ENCODE results near the gene RRAGD.
A peak's percentile ranks its signal among the peaks of the same experiment; 100 is the strongest.

Gene RRAGD, protein sequence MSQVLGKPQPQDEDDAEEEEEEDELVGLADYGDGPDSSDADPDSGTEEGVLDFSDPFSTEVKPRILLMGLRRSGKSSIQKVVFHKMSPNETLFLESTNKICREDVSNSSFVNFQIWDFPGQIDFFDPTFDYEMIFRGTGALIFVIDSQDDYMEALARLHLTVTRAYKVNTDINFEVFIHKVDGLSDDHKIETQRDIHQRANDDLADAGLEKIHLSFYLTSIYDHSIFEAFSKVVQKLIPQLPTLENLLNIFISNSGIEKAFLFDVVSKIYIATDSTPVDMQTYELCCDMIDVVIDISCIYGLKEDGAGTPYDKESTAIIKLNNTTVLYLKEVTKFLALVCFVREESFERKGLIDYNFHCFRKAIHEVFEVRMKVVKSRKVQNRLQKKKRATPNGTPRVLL

DNA sequence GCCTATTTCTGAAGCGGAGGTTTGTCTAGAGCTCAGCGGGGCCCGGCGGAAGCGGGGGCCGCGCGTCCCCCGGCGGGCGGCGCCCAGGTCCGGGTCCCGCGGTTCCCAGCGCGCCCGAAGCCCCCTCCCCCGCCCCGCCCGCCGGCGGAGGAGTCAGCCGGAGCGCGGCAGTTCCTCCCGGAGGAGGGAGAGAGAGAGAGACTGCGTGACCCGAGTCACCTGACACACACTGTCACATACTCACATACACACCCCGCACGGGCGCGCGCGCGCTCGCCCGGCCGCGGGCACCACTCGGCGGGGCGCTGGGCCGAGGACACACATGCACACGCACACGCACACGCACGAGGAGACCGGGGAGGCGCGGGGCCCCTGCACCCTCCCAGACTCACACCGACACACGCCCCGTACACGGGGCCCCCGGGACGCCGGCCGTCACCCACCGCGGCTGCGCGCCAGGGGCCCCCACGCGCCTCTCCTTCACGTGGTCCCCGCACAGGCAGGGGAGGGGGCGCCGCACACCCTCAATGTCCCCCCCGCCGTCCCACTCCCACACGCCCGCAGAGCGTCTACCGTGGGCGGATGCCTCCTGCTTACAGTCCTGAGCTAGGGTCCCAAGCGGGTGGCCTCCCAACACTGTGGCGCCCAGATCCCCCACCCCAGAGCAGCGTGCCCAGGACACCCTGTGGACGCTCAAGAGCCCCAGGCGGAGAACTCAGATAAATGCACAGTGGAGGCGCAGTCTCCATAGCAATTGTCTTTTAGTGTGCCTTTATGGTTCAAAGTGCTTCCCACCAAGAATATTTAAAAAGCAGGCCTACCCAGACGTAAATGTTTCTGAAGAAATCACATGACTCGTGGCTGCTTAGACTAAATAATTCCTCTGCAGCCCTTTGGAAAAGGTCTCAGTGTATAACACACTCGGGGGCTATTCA is at the start of gene RRAGD:
TSS of gene RRAGD (minus strand) at position 203 of the 935 bp plus-strand sequence. CDS start 280 bp downstream, outside the sequence.
- DNase-seq, result peak; percentile 83

DNA sequence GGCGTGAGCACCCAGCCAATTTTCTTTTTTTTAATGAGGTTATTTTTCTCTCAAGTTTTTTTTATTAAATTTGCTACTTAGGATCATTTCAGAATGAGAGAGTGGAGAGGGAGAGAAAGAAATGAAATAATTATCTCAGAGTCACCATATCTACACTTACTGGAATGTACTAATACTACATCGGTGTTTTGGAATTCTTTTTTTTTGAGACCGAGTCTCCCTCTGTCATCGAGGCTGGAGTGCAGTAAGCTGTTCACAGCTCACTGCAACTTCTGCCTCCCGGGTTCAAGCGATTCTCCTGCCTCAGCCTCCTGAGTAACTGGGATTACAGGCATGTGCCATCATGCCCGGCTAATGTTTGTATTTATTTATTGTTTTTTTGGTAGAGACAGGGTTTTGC is 48.6 kb upstream of the RRAGD start:
- no peak for DNase-seq

DNA sequence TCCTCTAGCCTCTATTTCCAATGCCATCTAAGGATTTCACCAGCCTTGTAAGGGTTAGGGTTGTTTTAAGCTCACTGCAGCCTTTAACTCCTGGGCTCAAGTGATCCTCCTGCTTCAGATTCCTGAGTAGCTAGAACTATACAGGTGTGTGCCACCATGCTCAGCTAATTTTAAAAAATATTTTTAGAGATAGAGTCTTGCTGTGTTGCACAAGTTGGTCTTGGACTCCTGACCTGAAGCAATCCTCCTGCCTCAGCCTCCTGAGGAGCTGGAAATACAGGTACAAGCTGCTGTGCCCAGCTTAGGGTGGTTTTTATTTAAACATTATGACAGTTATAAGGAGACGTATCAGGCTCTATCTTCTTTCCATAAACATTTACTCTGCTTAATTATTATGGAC is 47.4 kb upstream of the RRAGD start:
- no peak for DNase-seq

DNA sequence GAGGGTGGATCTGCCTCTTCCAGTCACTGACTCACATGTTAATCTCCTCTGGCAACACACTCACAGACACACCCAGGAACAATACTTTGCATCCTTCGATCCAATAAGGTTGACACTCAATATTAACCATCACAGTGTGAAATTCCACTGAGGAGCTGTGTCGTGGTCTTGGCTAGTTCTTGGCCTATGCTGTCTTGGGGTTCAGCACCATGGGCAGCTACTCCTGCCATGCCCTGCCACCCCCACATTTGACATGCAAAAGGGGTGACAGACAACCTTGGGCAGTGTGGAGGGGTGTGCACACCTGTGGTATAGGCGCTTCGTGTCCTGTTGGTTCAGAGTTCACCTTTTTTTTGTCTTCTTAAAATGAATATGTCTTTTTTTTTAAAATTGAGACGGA is 46.6 kb upstream of the RRAGD start:
- peak; percentile 39 for DNase-seq

DNA sequence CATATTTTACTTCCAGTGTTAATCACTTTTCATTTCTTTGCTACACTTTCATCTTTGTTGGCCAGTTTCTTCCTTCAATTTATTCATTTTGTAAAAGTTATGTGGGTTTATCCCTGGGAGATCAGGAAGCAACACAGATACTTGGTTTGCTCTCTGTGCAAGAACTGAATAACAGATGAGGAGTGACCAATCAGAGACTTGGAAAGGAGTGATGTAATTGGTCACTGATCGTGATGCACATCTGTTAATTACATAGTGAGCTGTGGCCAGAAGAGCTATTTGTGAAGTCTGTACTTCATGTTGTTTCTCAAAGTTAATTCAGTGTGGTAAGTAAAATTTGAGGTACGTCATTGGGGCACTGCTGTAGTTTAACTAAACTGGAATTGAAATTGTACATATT is 42.2 kb upstream of the RRAGD start:
- DNase-seq, result no peak

DNA sequence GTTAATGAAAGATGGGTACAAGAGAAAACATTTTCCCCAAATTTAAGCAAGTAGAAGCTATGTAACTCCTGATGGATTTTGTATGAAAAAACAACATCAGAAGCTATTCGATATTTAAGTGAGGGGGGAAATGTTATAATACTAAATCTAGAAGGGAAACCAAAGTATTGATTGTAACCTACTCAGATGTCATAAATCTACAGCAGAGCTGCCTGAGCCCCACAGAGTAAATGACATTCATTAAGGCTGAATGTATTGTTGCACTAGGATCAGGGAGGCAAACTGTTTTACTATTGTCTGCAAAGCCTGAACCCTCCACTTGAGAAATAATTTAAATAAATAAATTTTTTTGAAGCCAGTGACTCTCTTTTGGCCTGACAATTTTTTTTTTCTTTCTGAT is 40.2 kb upstream of the RRAGD start:
- DNase-seq, result no peak

DNA sequence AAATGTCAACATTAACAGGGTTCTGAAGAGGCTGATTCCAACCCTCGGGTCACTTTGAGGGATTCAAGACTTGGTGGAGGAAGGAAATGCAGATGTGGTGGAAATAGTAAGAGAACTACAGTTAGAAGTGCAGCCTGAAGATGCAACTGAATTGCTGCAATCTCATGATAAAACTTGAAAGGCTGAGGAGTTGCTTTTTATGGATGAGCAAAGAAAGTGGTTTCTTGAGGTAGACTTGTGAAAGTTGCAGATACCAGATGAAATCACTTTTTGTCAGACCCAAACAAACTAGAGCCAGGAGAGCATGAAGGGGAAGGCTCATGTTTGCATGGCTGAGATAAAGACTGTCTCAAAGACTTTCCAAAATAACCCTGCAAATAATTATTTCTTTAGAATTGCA is 37.1 kb upstream of the RRAGD start:
- no peak for DNase-seq

DNA sequence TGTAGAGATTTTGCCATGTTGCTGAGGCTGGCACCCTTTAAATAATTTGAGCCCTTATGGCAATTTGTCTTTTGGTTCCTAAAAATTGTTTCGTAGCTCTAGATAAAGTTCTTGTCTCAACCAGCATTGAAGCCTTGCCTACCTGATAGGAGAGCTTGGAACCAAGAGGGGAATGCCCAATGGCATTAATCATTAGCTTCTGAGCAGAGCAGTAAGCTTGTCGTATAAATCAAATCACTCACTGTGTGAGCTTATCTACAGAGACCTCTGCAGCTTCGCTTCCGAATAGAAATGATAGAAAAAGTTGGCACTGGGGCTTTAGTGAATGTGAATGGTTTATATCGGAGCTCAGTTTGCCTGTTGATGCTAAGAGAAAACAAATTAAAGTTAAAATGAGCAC is 31.6 kb upstream of the RRAGD start:
- no peak for DNase-seq

DNA sequence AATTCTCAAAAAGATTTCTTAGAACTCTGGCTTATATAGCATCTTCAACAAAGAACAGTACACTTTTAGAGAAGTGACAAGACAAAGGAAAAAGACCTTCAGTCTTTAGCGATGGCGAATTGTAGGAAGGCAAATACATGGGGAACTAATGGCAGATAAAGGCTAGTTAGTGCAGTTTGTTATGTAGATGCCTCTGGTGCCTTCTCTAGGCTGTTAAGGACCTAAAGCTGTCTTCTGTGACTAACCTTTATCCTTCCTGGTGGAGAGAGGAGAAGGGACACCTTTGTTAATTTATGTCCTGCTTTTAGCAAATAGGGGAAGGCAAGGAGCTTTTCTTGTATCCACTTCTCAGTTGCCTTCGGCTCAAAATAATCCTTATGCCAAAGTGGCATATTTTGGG is 28.1 kb upstream of the RRAGD start:
- DNase-seq, result no peak

DNA sequence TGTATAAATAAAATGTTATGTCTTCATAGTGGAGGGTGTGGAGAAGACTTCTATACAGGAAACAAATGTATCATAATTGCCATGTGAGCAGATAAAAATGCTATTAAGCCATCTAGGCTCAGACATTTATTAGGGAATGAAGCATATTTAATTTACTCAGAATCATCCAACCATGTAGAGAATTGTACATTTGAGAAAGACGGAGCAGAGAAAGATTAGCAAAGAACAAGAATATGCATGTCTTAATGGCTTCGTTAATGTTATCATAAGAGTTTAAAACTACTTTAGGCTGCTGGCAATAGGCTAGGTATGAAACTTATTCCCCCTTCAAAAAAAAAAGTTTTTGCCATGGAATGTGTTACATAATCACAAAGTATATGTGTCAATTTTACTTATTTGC is 26.9 kb upstream of the RRAGD start:
- DNase-seq, result no peak

DNA sequence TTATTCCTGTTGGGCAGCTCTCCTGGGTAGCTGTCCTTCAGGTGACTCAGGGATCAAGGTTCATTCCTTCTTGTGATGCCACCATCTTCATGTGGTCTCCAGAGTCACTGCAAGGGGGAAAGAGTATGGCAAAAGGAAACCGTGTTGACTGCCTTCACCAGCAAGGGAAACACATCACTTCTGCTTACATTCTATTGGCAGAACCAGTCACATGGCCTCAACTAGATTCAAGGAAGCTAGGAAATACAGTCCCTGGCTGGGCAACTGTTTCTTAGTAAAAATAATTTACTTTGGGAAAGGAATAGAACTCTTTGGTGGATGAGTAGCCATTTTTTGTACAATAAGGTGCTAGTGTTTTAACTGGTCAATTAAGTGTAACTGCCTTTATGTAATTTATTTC is 26.2 kb upstream of the RRAGD start:
- DNase-seq, result no peak

DNA sequence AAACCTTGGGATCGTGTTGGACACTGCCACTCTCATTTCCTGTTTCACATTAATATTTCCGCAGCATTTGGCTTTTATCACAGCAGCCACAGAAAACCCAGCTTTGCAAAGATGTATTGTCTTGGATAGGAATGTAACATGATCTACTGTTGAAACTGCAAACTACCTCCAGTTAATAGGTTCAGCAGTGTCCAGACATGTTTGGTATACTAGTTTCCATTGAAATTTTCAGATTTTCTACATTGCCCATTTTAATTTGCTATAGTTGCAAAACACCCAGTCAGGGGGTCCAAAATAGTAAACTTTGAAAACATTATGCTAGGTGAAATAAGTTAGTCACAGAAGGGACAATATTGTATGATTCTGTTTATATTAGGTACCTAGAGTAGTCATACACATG is 24.2 kb upstream of the RRAGD start:
- DNase-seq, result no peak

DNA sequence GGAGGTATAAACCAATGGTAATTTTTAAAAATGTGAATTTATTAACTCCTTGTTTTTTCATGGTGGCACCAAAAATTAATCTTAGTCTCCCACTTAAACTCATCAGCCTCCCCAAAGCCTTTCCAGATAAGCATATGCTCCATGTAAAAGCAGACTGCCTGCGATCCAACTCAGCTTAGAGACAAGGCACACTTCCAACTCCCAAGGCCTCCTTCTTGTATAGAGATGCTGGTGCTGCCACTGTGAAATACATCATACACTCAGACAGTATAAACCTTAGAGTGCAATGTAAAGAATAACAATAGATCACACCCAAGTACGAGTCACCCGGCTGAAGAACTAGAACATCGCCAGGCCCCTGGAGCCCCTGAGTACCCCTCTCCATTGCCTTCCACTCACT is 22.9 kb upstream of the RRAGD start:
- DNase-seq, result no peak

DNA sequence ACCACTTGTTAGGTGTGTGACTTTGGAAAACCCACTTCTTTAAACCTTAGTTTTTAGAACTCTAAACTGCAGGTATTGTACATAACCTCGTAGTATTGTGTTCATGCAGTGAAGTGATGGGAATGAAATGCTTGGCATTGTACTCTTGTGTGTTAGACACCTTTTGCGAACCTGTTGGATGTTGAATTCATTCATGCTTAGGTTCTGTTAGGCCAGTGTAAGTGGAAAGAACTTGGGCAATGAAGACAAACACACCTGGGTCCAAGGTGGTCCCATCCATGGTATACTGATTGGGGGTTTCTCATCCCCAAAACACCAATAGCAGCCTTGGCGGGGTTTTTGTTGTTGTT is 22.1 kb upstream of the RRAGD start:
- DNase-seq, result no peak

DNA sequence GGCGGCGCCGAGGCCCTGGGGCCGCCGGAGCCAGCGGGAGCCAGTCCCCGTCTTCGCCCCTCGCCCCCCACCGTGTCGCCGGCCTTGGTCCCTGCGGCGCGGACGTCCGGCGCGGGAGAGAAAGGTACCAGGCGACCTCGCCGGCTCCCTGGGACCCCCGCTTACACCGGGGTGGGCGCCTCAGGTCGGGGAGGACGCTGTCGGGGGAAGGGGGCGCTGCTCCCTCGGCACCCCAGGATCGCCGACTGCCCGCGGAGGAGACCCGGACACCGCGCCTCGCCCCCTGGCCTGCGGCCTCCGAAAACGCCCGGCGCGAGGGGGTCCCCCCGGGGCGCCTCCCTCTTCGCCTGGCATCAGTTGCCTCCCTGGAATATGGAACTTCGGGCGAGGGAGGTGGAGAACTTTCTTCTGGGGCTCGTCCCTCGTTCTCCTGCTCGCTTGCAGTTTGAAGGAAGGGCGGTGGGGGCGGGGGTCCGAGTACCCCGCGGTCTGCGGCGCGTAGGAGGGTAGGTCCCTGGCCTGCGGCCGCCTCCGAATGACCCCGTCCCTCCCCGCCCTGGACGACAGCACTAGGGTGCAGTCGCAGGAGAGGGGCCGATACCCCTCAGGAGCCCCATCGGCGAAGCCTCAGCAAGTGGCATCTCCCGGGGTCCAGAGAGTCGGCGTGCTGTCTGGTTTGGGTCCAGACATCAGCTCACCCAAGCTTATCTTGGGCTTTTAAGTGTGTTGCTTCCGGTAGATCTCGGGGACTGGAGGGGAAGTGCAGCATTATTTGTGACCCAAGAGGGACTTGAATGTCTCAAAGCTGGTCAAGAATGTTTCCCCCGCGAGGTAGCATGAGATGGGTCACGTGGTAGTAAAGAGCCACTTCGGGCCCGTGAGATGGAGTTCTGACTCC is 21.4 kb upstream of the RRAGD start:
- DNase-seq, result peak; percentile 65

DNA sequence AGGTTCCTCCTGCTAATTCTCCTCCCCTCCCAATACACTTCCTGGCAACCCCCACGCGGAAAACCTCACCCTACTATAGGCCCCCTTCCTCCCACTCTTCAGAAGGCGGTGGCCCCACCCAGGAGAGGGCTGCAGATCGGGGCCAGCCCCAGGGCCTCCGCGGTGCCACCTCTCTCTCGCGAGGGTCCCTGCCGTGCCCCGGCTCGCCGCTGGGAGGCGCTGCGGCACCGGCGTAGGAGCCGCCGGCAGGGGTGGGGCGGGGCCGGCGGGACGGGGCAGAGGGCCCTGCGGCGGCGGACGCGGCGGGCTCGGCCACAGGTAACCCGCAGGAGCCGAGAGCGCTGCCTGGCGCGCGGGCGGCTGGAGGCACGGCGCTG is 20.8 kb upstream of the RRAGD start, which contains the start of gene ANKRD6:
TSS of gene ANKRD6 (plus strand) at position 278 of the 377 bp plus-strand sequence. CDS start 133,825 bp downstream, outside the sequence.
- peak; percentile 76 for DNase-seq

DNA sequence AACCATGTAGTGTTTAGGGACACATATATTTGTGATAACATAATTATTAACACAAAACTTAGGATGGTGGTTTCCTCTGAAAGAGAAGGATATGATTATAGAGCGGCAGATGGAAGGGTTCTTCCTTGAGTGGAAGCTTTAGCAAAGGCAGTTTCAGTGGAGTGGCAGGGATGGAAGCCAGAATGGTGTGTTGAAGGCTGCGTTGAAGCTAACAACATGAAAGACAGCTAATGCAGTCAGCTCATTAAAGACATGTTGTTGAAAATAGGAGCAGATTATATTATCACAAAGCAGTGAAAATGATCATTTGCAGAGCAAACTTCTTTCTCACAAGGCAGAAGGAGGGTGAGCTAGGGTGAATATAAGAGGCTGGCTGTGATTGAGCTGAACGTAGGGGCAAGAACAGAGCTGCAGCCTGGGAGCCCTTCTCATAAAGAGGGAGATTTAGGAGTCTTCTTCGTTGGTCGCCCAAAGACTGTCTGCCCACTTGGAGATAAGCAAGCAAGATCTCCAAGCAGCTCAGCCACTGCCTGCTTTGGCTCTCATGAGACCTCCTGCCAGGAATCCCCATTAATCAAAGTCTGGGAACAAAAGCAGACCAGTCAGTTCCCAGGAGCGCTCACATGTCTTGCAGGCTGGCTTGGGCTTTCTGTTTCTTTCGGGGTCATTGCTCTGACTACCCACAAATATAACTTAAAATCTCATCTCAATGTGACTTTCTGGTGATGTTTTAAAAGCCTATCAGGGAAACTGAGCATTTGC is 18.3 kb upstream of the RRAGD start:
- no peak for DNase-seq

DNA sequence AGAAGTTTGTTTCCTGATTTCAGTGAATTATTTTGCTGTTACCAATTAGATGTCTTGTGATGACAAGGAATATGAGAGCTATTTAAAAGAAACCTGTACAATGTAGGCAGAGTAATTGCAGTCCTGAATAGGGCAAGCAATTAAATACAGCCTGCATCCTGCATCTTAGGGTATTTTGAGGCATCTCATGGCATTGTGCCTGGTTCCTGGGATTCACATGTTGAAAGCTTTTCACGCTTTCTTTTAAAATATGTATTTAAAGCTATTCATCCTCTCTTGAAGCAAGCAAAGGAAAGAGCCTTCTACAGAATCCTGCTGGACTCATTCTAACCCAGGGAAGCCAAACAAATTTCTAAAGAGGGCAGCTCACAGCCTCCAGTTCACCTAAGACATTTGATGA is 4.7 kb upstream of the RRAGD start:
- DNase-seq, result no peak

DNA sequence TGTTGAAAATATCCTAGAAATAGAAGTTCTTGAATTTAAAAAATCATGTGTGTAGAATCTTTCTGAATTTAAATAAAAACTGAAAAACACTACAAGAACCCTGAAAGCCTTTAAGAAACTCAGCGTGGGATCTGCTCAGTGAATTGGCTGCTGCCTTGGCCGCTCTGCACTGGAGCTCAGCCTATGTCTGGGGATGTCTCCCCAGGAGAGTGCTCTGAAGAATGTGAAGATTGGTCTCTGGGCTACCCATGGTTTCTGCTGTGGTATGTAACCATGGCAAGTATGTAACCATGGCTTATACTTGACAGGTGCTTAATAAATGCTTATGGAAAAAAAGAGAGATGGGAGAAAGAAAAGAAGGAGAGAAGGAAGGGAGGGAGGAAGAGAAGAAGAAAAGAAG is 3.1 kb upstream of the RRAGD start:
- no peak for DNase-seq

DNA sequence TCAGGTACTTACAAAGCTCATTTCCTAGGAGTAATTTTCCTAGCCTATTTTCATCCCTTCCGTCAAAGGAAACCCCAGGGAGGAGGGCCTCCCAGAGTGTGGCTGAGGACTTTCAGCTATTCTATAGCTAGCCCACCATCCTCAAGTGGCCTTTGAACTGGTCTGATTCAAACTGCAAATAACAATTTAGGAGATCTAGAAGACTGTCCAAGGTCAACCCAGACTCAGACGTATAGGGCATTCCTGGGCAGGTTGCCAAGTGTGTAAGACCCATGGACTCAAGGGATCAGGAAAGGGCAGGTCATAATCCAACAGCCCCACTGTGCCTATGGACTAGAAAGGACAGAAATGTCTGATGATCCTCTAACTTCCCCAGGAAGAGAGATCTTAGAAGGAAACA is 2.1 kb upstream of the RRAGD start:
- DNase-seq, result no peak

DNA sequence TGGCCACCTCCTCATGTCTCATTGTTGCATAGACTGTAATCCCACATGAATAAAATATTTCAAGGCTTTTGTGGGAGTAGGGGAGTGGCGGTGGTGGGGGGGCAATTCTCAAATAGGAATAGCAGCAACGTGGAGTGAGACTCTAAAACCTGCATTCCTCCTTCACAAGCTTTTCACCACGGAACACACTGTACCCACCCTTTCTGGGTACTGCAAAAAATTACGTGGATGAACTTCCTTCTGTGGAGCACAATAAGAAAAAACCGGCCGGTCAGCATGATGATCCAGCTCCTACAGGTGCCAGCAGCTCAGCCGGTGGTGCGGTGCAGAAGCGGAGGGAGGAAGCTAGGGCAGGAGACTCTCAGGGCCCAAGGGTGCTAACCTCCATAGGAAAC is 930 bp upstream of the RRAGD start:
- peak; percentile 32 for DNase-seq

All from hematopoietic multipotent progenitor cell treated with erythropoietin and hydrocortisone succinate and interleukin-3 and kit ligand, for 6 days (in vitro differentiated cells).